ENCODE data around the gene PLCB1.

Gene PLCB1

DNA sequence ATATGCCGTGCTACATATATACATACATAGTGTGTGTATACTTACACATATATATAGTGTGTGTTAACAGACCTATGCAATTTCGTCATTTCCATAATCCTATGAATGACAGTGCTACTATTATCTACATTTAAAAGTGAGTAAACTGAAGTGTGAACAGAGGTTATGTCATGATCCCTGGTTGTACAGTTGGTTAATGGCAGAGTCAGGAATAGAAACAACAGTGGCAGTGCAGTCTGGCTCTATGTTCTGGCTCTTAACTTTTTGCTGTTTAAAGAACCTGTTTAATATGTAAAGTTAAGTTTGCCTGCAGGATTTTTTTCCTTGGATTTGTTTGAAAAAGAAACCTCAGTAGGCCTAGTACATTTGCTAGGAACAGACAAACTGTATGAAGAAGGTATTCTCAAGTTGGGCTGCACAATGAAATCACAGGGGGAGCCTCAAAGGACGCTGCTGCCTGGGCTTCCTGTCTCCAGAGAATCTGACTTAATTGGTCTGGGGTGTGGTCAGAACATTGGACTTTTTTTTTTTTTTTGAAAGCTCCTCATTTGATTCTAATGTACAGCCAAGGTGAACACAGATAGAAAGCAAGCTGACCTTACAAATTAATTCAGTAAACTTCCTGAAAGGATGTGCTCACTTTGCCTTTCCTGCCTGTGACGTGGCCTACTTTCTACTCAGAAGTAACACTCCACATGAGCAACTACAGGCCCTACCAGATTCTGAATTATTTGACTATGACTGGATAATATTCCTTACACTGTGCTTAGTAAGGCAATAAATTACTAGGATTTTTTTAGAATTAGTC lies 29.4 kb downstream of the PLCB1 start:
- no peak for DNase-seq

DNA sequence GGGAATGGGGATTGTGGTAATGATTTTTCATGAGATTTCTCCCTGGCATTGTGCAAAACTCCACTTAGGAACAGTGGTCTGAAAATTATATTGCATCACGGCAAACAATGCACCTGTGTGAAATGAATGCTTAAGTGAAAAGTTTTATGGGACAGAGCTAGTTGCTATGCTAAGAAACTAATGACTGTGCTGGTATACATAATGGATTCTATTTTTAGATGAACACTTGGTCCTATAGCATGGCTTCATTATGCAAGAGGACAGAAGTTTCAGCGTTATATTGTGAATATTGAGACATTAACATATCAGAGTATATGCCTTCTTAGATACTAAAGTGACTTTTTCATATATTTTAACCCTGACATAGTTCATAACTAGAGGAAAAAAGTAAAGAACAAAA lies 30.5 kb downstream of the PLCB1 start:
- DNase-seq: no peak

DNA sequence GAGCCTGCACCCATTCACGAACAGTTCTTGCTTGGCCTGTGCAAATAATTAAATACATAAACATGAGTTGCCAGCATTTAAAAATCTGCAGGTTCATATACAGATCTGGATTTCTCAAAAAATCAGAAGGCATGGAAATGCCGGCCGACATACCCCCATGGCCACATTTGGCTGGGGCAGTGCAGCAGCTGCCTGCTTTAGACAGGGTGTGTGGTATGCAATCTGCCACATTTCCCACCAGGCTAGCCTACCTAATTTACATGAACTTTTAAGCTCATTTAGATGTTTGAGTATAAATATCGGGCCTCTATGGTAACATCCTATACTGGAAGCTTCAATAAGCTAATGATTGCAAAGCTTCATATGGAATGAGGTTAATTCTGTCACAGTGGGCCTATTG lies 31.5 kb downstream of the PLCB1 start:
- no peak for DNase-seq

DNA sequence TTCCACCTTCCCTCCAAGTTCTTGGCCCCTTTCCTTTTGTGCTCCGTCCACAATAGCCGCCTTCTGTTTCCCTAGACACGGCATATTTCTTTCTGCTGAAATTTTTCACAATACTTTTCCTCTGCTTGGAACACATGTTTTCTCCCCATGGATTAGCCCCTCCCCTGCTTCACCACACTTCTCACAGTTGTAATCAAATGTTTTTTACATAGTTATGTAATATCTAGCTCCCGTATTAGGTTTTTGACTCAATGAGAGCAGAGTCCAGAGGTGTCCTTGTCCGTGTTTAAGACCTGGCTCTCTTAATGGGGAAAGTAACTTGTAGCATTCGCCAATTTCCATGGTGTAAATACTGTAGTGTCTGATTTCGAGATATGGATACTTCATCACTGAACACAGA lies 34.7 kb downstream of the PLCB1 start:
- no peak for DNase-seq

DNA sequence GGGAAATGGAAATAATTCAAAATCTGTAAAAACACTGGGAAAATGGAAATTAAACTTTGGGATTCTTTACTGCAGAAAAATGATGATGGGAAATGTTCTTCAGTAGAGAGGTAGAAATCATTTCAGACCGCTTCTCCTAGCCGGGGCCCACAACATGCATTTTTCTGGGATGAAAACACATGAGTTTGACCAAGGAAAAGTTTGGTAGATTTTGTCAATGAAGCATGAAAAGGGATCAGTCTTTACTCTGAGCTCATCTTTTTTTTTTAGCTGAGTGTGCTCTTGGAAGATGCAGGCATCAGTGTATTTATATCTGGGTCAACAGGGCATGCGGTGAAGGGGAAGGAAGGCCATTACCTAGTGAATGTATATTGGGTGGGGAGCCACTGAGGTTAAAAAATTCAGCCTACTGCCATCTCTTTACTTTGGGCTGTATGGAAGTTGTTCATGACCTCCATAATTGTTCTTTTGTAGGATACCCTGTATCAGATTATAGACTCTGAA lies 36.8 kb downstream of the PLCB1 start:
- DNase-seq: no peak

DNA sequence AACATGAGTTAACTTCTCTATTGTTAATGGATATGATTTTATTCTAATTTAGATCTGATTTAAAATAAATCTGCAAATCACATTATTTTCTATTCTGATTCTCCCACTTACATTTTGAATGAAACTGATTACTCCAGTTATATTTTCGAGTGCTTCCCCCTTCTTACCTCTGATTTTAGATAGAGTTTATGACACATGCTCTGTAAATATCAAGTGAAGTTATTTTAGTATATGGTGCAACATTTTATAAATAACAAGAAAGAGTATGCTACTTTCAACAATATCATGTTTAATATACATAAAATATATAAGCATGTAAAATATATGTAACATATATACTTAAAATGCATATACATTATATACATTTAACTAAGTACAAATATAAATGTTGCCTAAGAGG lies 38.9 kb downstream of the PLCB1 start:
- no peak for DNase-seq

DNA sequence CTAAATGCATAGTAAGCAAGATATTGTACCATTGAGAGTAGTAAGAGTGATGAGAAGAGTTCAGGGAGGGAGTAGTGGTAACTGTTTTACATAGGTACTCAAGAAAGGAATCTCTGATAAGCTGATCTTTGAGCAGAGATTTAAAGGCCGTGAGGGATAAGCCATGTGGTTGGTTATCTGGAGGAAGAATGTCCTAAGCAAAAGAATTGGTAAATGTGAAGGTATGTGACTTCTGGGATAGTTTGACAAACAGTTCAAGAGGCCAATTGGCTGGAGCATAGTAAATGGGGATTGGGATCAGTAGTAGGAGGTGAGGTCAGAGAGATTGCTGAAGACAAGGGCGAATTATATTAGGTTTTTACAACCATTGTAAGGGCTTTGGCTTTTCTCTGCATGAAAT lies 40.1 kb downstream of the PLCB1 start:
- no peak for DNase-seq

DNA sequence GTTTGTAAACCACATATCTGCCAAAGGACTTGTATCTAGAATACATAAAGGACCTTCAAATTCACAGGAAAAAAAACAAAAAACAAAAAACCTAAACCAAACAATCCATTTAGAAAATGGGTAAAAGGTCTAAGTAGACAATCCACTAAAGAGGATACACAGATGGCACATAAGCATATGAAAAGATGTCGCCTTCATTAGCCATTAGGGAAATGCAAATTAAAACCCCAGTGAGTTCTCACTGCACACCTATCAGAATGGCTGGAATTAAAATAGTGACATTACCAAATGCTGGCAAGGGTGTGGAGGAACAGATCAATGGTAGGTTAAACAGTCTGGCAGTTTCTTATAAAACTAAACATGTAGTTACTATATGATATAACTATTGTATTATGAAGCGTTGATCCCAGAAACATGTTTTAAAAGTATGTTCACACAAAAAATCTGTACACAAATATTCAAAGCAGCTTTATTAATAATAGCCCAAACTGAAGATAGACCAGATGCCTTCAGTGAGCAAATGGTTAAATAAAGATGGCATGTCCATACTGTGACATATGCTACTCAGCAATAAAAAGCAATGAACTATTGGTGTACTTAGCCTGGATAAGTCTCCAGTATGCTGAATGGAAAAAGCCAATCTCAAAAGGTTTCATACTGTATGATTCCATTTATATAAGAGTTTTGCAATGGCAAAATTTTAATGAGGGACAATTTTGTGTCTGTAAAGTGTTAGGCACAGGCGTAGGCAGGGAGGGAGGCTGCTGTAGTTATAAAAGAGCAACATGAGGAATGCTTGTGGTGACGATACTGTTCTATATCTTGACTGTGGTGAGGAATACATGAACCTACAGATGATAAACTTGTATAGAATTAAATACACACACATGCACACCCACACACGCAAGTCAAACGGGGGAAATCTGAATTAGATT lies 43.9 kb downstream of the PLCB1 start:
- DNase-seq: no peak

DNA sequence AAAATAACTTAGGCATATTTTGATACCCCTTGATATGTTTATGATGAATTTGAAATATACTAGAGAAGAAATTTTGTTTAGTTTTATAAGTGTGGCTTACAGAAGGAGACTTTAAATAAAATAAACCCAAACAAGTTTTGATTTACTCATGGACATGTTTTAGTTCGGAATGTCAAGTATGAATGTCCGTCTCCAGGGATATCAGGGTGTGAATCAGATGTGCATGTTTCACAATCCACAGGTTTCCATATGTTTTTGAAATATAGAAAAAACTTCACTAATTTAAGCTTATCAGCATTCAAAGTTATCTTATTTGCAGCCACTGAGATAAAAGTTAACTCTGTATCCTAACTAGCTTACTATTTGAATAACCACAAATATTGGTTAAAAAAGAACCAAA lies 51.5 kb downstream of the PLCB1 start:
- no peak for DNase-seq

DNA sequence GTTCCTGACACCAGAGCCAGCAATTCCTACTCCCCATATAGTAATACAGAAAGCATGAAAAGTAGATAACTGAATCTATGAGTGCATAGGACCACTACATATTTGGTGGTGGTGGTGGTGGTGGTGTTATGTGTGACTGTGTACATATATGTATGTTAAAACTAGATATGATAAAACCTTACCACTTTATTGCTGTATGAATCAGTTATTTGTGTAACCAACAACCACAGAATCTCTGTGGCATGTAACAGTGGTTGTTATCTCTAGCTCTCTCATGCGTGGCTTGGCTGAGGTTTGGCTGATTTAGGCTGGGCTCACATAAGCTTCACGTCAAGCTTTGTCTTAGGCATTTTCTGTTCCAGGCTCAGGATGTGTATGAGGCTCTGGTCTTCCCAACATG lies 55.7 kb downstream of the PLCB1 start:
- no peak for DNase-seq

DNA sequence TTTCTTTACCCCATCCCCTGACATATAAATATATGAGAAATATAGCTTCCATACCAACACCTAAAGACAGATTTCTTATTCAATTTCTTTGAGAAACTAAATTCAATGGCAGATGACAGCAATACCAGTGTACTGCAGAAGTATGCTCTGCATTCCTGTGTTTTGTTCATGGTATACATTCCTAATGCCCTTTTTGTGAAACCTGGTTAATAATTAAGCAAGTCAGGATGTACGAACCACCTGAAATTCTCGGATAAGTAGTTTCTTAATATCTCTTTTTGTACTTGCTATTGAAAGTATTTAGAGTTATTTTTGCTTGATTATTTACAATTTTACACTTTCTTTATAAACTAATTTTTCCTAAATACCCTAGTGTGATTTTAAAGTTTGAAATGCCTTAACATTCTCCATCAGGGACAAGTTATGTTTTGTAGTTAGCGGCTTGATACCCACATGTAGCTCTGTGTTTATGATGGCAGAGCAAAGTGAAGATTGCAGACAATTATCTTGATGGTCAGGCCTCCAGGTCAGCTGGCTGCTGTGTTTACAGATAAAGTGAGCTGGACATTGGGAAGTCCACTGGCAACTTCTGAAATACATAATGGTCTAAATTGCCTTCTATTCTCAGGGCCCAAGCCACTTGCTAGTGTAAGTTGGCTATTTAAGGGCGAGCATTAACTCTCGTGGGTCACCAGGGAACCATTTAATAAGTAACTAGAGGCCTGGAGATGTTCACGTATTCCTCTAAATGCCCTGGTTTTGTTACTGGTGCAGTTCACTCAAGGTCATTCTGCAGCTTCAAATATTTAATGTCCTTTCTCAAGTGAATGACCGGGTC lies 58.2 kb downstream of the PLCB1 start:
- no peak for DNase-seq

DNA sequence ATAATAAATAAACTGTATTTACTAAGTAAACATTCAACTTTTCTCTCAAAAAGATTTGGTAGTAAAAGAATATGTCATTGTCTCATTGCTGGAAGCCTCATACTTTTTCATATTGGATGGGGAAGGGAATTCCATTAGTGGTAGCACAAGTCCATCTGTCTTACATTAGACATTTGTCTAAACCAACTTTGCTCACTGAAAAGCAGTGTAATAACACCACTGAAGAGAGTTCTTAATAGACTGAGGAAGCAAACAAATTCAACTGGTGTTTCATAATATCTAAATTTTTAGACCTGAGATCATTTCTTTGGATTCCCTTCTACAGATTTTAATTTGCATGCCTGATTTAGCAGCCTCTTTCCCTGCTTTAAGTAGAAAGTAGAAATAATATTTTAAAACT lies 62.7 kb downstream of the PLCB1 start:
- DNase-seq: no peak

DNA sequence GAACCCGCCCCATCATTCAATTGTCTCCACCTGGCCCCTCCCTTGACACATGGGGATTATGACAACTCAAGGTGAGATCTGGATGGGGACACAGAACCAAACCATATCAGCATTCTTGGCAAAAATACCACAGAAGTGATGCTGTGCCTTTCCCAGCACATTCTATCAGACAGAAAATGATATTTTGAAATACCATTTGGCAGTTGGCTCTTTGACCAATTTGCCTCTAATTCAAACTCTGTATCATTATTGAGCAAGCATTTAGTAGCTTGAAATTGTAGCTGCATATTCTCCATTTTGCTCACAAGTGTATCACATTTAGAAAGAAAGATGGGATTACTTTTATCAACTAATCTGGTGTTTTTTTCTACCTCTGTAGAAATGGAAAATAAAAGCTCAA lies 64.0 kb downstream of the PLCB1 start:
- no peak for DNase-seq

DNA sequence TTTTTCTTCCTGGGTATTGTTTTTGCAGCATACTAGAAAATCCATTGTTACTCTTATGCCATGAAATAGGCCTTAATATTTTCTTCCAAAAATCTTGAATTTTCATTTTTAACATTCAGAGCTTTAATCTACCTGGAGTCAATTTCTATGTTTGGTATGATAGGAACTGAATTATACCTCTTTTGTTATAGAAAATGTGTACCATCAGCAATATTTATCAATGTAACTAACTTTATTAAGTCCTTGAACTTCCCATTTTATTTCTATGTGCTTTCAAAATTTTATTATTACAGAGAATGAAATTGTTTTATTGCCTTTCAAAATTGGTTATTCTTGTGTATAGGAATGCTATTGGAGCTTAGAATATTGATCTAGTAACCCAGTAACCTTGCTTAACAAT lies 68.2 kb downstream of the PLCB1 start:
- no peak for DNase-seq

DNA sequence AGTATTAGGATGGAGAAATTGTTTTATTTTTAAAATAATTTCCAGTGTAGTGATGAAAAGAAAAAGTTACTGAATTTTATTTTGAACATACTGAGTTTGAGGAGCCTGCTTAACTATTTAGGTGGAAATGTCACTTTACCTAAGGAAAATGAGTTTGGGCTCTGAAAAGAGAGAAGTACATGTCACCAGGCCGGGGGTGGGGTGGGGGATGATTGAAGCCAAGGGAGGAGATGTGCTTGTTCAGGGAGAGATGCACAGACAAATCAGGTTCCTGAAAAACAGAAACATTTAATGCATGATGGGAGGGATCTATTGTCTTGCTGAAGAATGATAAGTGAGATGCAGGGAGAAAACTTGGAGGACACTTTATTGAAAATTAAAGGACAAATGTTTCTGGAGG lies 71.3 kb downstream of the PLCB1 start:
- no peak for DNase-seq

DNA sequence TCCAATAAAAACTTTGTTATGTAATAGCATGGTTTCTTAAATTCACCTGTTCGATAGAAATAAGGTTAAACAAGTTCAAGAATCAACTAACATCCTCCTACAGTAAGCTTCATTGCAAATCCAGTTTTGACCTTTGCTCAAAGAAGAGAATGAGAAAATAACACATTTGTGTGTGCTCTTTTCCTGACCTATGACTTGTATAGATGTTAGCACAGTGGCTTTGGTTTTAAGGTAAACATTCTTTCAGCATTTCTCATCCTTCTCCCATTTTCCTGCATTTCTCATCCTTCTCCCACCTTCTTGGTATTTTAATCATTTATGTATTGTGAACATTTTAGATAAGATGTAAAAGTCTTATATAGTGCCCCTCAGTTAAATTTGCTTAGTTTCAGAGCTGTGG lies 73.9 kb downstream of the PLCB1 start:
- no peak for DNase-seq

DNA sequence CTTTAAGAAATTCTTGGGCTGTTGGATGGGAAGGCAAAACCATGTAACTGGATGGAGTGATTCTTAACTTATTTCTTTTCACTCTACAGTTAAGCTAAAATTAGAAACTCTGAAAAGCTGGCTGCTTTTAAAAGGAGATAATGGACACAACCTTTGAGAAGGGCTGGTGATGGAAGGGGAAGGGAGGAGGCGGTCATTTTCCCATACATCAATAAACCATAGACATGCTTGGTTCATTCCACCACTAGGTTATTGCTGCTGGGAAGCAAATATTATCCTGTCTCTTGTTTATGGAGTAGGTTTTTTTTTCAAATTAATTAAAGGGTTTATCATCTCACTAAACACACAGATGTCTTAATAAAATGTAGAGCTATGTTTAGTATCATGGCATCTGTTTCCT lies 76.2 kb downstream of the PLCB1 start:
- no peak for DNase-seq

DNA sequence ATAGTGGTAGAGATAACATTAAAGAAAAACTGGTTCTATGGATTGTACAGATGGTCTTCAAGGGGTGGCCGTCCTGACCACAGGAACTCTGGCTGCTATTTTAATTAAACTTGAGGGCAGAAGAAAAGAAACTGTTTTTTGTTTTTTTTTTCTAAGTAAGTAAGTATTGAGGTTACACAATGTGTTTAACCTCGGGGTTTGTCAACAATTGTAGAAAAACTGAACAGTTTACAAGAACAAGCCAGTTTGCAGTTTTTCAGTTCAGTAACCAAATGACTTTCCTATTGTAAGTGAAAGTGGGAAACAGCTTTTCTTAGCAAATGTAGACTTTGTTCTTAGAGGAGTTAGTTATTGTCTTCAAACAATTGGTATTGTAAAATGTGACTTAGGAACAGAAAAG lies 77.0 kb downstream of the PLCB1 start:
- no peak for DNase-seq

DNA sequence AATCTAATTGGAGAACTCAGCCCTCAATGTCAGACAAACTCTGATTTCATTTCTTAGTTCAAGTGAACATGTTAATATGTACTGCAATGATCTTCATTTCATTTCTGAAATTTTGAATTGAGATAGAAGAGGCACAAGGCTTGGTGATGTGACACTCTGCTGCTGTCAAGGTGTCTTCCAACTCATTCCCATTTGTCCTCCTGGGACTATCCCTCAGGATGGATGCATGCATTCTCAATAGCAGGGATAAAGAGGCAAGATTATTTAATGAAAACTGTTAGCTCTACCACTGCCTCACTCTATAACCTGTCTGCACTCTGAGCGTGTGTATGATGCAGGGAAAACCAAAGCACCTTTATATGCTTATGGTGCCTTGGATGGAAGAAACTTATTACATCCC lies 78.7 kb downstream of the PLCB1 start:
- no peak for DNase-seq

DNA sequence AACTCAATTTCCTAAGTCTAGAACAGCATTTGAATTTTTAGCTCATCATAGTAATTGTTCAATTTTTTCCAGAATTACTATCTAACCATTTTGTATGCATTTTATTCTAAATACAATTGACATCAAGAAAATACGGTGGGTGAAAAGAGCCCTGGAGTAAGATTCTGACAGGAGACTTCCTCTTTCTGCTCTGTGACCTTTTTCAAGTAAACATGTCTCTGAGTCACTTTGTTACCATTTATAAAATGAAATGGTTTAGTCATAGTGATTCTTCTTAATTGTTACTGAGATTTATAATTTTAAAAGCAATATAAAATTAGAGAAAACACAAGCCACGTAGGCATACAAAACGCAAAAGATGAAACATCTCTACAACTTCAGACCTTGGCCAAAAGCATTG lies 80.2 kb downstream of the PLCB1 start:
- no peak for DNase-seq

DNA sequence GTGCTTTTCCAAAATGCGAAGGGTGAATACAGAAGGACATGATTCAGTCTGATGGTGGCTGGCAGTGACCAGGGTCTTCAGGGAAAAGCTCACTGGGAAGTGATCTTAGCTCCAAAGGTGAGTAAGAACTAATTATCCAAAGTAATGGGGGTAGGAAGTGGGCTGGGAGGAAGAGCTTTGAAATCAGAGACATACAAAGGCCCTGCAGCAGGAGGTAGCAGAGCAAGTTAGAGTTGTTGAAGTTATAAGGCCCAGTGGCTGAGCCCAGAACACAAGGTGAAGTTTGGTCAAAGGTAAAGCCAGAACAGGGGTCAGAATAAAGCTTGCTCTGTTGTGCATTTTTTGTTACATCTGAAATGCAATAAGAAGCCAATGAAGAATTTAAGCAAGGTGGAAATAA lies 81.2 kb downstream of the PLCB1 start:
- DNase-seq: no peak

DNA sequence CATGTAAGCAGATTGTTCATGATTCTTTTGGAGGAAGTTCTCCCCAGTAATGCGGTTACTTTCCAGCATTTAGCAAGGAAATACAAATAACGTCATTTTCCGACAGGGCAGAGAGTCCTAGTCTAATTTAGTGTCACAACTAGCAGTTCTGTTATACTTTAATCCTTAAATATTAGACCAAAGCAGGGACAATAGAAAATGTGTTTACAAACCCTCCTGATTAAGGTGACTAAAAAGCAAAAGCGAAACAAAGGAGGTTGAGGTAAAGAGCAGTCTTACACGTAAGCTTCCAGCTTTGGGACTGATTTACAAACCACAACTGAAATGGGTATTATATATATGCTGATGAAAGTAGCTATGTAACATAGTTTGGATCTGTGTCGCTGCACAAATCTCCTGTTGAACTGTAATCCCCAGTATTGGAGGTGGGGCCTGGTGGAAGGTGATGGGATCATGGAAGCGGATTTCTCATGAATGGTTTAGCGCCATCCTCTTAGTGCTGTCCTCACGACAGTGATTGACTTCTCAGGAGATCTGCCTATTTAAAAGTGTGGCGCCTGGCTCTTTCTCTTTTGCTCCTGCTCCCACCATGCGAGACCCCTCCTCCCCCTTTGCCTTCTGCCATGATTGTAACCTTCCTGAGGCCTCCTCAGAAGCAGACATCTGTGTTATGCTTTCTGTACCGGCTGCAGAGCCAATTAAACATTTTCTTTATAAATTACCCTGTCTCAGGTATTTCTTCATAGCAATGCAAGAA lies 81.9 kb downstream of the PLCB1 start:
- DNase-seq: no peak

Measured in DMS79 (cell line).